GM18870 (cell line): Measurements from ENCODE around the gene C1QB.
"Not testable (repeated sequence)": the region's sequence is repeated elsewhere in the genome, so short reads cannot be mapped to it uniquely, and the experiment has no call there.

Experiments used
- ATAC-seq: cut with Tn5 transposase; IDR thresholded peaks from one replicate; pipeline ENCODE4 v1.9.1; 2021; ENCODE audit warnings: moderate library complexity; ENCODE audit not compliant: unreplicated experiment

The C1QB gene

GRCh38 chr1:22662318-22662717 is 9.3 kb downstream of the C1QB start:
- no peak for ATAC-seq

- no peak for ATAC-seq
Measured at GRCh38 chr1:22662986-22663408, 10.0 kb downstream of the C1QB start.

DNA sequence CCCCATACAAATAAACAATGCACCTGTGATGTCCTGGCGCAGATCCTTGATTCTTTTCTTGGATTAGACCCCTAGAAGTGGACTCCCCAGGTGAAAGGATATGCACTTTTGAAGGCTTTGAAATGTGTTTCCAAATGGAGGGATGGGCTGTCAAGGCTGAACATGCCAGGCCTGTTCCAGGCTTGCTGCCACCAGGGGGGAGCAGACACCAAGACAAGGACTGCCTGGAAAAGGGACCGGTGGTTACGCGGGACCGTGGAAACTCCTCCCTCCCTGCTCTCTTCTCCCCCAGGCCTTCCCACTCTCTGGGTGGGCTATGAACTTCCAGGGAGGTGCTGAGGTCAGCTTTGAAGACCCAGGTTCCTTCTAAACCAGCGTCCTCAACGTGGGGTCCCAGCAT is 12.7 kb downstream of the C1QB start:
- no peak for ATAC-seq

GRCh38 chr1:22666412-22666811 is 13.4 kb downstream of the C1QB start:
- no peak for ATAC-seq

GRCh38 chr1:22668840-22669239 is 15.8 kb downstream of the C1QB start:
- ATAC-seq = not testable (repeated sequence)

- ATAC-seq = no peak
Measured at GRCh38 chr1:22670352-22670975, 17.4 kb downstream of the C1QB start.

DNA sequence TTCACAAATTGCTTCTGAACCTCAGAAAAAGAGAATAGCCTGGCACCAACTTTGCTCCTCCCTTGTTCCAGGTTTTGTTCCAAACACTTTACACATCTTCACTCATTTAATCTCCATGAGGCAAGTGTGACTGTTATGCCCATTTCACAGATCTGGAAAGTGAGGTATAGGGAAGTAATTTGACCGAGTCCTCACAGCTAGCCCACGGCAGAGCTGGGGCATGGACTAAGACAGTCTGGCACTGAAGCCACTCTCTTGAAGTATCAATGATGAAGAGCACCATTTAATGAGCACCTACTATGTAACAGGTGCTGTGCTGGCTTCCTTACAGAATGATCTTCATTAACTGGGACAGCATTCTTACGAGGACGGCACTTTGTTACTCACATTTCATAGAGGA is 19.0 kb downstream of the C1QB start:
- no peak for ATAC-seq

- ATAC-seq = no peak
Measured at GRCh38 chr1:22673486-22674409, 20.7 kb downstream of the C1QB start.

GRCh38 chr1:22674410-22674749 is 21.3 kb downstream of the C1QB start:
- ATAC-seq = no peak

DNA sequence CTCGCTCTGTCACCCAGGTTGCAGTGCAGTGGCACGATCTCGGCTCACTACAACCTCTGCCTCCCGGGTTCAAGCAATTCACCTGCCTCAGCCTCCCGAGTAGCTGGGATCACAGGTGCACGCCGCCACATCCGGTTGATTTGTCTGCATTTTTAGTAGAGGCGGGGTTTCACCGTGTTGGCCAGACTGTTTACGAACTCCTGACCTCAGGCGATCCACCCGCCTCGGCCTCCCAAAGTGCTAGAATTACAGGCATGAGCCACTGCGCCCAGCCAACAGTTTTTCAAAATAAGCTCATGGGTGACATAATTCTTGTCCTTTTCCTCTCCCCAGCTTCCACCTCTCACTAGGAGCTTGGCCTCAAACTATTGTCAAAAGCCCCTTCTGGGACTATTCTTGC is 23.1 kb downstream of the C1QB start:
- not testable (repeated sequence) for ATAC-seq

DNA sequence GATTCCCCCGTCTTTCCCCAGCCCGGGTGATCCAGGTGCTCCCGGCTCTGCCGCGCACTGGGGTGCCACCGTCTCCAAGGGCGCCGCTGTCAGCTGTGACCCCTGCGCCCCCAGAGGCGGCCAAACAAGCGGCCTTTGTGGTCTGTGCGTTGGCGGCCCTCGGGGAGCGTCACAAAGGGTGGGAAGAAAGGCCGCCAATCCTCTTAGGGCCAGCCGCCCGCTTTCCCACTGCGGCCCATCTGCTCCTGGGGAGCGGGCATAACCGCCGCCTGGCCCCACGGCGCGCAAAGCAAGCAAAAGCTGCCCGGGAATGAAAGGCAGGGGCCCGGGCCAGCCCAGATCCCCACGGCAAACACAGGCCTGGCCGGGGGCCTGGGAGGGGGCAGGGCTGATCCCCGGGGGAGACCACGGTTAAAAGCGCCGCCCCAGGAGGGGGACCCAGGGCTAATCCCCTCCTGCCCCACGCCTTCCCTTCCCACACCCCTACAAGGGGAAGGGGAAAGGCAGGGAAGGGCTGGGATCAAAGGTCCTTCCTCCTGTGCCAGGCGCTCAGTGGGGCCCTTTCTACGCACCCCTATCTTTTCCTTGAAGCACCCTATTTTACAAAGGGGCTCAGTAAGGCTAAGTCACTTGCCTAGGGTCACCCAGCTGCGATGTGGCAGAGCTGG is 24.0 kb downstream of the C1QB start:
- no peak for ATAC-seq

- no peak for ATAC-seq
Measured at GRCh38 chr1:22677931-22678896, 25.2 kb downstream of the C1QB start.

DNA sequence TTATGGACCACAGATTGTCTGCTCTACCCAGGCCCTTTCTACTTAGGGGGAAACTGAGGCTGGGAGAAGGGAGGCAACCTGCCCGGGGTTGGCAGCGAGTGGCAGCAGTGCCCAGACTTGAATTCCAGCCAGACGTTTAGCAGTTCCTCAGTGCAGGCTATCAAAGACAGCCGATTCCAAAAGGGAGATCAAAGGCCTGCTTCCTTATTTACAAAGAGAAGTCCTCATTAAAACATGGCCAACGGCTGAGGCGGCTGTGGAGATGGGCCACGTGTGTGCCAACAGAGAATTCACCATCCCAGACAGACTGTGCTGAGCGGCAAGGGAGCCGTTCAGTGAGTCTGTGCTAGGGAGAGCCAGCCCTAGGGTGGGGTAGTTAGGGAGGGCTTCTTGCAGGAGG is 27.7 kb downstream of the C1QB start:
- ATAC-seq = no peak

DNA sequence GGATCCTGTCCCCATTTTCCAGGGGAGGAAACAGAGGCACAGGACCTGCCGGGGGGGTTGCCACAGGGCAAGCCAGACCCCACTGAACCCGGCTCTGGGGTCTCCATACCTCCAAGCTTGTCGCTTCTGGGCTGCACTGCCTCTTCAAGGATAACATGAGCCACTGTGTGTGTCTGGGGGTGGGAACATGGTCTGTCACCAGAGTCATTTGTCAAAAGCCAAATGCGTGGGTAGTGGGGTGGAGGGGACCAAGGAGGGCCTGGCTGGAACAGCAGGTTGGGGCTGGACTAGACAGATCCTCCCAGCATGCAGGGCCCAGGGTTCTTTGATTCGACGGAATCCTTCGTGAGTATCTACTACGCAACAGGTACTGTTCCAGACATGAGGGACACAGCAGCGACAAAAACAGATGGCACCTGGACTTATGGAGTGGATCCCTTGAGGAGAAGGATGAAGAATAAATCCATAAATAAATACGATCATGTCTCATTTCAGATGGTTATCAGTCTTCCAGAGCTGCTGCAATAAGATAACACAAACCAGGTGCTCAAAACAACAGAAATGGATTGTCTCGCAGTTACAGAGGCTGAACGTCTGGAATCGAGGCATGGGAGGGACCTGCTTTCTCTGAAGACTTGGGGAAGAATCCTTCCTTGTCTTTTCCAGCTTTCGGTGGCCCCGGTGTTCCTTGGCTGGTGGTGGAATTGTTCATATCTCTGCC is 28.7 kb downstream of the C1QB start:
- ATAC-seq = no peak

- no peak for ATAC-seq
Measured at GRCh38 chr1:22683547-22683946, 30.5 kb downstream of the C1QB start.

DNA sequence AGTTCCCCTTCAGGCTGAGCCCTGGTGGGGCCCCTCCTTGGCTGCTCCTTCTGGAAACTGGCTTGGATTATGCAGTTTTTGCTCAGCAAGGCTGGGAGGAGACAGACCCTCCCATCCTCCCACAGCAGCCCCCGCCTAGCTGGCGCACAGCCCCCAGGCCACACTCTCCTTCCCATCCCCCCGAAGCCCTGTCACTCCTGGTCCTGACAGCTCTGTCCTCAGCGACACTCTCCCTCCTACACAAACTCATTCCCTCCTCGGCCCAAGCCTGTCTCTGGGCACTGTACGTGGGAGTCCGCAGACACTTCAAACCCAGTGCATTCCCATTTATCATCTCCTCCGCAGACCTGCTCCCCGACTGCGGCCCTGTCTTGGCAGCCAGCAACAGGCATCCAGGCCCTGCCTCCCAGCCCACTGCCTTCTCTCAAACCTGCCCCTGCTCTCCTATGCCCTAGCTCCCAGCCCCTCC is 32.6 kb downstream of the C1QB start:
- ATAC-seq = no peak

DNA sequence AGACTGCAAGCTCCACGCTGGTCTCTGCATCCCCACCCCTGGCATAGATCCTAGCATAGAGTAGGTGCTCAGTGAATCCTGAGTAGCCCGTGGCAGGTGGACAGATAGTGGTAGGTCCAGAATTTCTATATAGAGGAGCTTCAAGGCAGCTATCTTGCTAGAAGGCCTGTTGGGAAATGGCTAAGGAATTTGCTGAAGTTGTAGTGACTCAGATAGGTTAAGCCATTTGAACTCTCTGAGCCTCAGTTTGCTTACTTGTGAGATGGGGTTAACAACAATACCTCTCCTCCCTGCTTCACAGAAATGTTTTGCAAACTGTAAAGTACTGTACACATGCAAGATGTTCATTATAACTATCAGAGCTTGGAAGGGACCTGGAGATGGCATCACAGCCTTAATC is 34.2 kb downstream of the C1QB start:
- no peak for ATAC-seq

- ATAC-seq = no peak
Measured at GRCh38 chr1:22688466-22688865, 35.4 kb downstream of the C1QB start.

DNA sequence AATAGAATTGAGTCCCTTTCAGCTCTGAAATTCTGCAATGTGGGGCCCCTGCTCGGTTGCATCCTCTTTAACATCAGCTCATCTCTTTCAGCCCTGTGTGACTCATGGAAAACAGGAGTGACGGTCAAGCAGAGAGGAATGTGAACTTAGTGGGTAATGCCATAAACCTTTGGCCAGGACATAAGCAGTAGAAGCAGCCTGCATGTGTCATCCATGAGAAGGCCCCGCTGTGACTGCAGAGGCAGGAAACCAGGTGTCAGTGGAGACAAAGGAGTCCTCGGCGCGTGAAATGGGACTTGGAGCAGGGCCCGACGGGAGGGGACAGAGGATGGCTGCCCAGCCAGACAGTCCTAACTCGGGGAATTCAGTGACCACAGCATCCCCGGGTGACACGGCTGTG is 36.5 kb downstream of the C1QB start:
- ATAC-seq = no peak
